GM19043 (cell line): ENCODE data around the gene MT1E.
A peak's percentile ranks its signal among the peaks of the same experiment; 100 is the strongest.
"Not testable (repeated sequence)": the region's sequence is repeated elsewhere in the genome, so short reads cannot be mapped to it uniquely, and the experiment has no call there.

ENCODE experiments used
- ATAC-seq: cut with Tn5 transposase; IDR thresholded peaks from one replicate; pipeline ENCODE4 v1.9.1; 2021; ENCODE audit warnings: low read depth; ENCODE audit not compliant: unreplicated experiment

MT1E gene

GRCh38 chr16:56606476-56607108, 19.0 kb upstream of the MT1E start:
- no peak for ATAC-seq

GRCh38 chr16:56607109-56607618, 18.4 kb upstream of the MT1E start:
- ATAC-seq = no peak

GRCh38 chr16:56607675-56608042, 17.9 kb upstream of the MT1E start:
- no peak for ATAC-seq

GRCh38 chr16:56608043-56608875, 17.3 kb upstream of the MT1E start, which contains the start of gene MT2A:
Gene MT2A, plus strand, starts transcription at chr16:56608584. Its CDS starts 72 bp downstream, at chr16:56608656.
- peak; percentile 83 for ATAC-seq

GRCh38 chr16:56608876-56609462, 16.6 kb upstream of the MT1E start:
- no peak for ATAC-seq

- peak; percentile 37 for ATAC-seq
Observed at GRCh38 chr16:56609463-56609921, 16.1 kb upstream of the MT1E start.

GRCh38 chr16:56610017-56610608, 15.5 kb upstream of the MT1E start:
- no peak for ATAC-seq

GRCh38 chr16:56610609-56611111, 14.9 kb upstream of the MT1E start:
- ATAC-seq = no peak

GRCh38 chr16:56611281-56611833, 14.2 kb upstream of the MT1E start:
- no peak for ATAC-seq

GRCh38 chr16:56613706-56614105, 11.9 kb upstream of the MT1E start:
- no peak for ATAC-seq

GRCh38 chr16:56614549-56614991, 11.0 kb upstream of the MT1E start:
- ATAC-seq = no peak

GRCh38 chr16:56615353-56615752, 10.2 kb upstream of the MT1E start:
- no peak for ATAC-seq

- no peak for ATAC-seq
Observed at GRCh38 chr16:56616608-56617211, 8.9 kb upstream of the MT1E start.

- peak; percentile 69 for ATAC-seq
Observed at GRCh38 chr16:56617212-56618085, 8.1 kb upstream of the MT1E start.

- ATAC-seq = no peak
Observed at GRCh38 chr16:56618138-56618537, 7.4 kb upstream of the MT1E start.

- no peak for ATAC-seq
Observed at GRCh38 chr16:56620339-56620897, 5.2 kb upstream of the MT1E start.

- ATAC-seq = not testable (repeated sequence)
Observed at GRCh38 chr16:56621665-56622445, 3.7 kb upstream of the MT1E start.

GRCh38 chr16:56623184-56623583, 2.4 kb upstream of the MT1E start:
- not testable (repeated sequence) for ATAC-seq
